Stomach (tissue), 9 donors: ENCODE data around the gene BTNL9. TPM values are rescaled to one million over a fixed set of nuclear protein-coding genes. Genes with fewer than 3 reads are reported as not detected.

Experiments
- DNase-seq, 2 donors: peaks; one replicate each; pipeline versions ENCODE4 v3.0.0 to v3.0.0-alpha.2; 2013 to 2019
- H3K27ac ChIP-seq, 5 donors: fragments of 200-600 bp in 4 of 5; sonication (generic) in 4 of 5; one replicate each; pipeline ENCODE4 v1.5.1; 2013 to 2019; ENCODE audit warnings: mild to moderate bottlenecking in 1 of 5, moderate library complexity in 1 of 5
- H3K27me3 ChIP-seq, 3 donors: fragments of 200-600 bp; sonication (generic); one replicate each; pipeline ENCODE4 v1.5.1; 2017 to 2019; ENCODE audit warnings: mixed run types in 1 of 3
- H3K36me3 ChIP-seq, 4 donors: fragments of 200-600 bp; sonication (generic); 1 replicate in 3 of 4; 2 replicates in 1 of 4; pipeline ENCODE4 v1.5.1; 2016 to 2019
- H3K4me1 ChIP-seq, 4 donors: fragments of 200-600 bp; sonication (generic); one replicate each; pipeline ENCODE4 v1.5.1; 2016 to 2019
- H3K4me3 ChIP-seq, 4 donors: fragments of 200-600 bp; sonication (generic) in 3 of 4; one replicate each; pipeline ENCODE4 v1.5.1; 2016 to 2019; ENCODE audit warnings: mild to moderate bottlenecking in 1 of 4
- H3K9me3 ChIP-seq, 4 donors: fragments of 200-600 bp; sonication (generic); one replicate each; pipeline ENCODE4 v1.5.1; 2016 to 2019
- CTCF ChIP-seq, 7 experiments: fragments of 450-650 bp in 4 of 7; fragments of 200-600 bp in 3 of 7; sonication (generic) in 3 of 7; IDR thresholded peaks; one replicate each; pipeline ENCODE4 v1.5.1; 2016 to 2019; ENCODE audit warnings: antibody characterized with exemption in 7 of 7, control low read depth in 2 of 7, mild to moderate bottlenecking in 1 of 7
- EP300 ChIP-seq: sonication (generic); formaldehyde crosslinking; IDR thresholded peaks from one replicate; pipeline ENCODE4 v1.6.1; 2017; ENCODE audit warnings: antibody characterized with exemption
- POLR2A ChIP-seq, 4 donors: fragments of 450-650 bp; IDR thresholded peaks; one replicate each; pipeline ENCODE4 v1.6.1; 2016; ENCODE audit warnings: antibody characterized with exemption in 4 of 4, control low read depth in 2 of 4, mild to moderate bottlenecking in 1 of 4, moderate library complexity in 1 of 4
- POLR2AphosphoS5 ChIP-seq, 3 donors: sonication (generic); formaldehyde crosslinking; IDR thresholded peaks; one replicate each; pipeline ENCODE4 v1.6.1; 2016; ENCODE audit warnings: antibody characterized with exemption in 3 of 3
- WGBS, 5 donors: extraction: QIAGEN DNeasy Blood & Tissue Kit in 3 of 5; methylation state at CpG; one replicate each; pipeline versions ENCODE4 v1.1.5 to v1.1.7; 2013 to 2018; 5-methylcytosine and 5-hydroxymethylcytosine counted together
- intact Hi-C: fragments of 100-400 bp; cut with DNase I; formaldehyde crosslinking; loops from one replicate; pipeline ENCODE4 v1.15.1; 2023; ENCODE audit warnings: low total_unique reads
- polyA plus RNA-seq, 3 donors: library from polyadenylated mRNA; stranded (reverse); fragments of 200-250 nt; gene quantifications; one replicate each; pipeline ENCODE4 v1.2.3, GENCODE V29; 2013
- total RNA-seq, 5 donors: library from RNA; depleted of rRNA; stranded (reverse); fragments of >200 nt; gene quantifications; one replicate each; pipeline versions ENCODE4 v1.1.0 to v1.2.3, GENCODE V29; 2014 to 2016
- donor health status: healthy with polysubstance abuse.
- donor health status: Bipolar disorder and iron deficiency.
- donor health status: healthy.

BTNL9 gene
- total and polyA plus RNA-seq, 8 donors: 3.5 to 108 (median 10.7) TPM

DNA sequence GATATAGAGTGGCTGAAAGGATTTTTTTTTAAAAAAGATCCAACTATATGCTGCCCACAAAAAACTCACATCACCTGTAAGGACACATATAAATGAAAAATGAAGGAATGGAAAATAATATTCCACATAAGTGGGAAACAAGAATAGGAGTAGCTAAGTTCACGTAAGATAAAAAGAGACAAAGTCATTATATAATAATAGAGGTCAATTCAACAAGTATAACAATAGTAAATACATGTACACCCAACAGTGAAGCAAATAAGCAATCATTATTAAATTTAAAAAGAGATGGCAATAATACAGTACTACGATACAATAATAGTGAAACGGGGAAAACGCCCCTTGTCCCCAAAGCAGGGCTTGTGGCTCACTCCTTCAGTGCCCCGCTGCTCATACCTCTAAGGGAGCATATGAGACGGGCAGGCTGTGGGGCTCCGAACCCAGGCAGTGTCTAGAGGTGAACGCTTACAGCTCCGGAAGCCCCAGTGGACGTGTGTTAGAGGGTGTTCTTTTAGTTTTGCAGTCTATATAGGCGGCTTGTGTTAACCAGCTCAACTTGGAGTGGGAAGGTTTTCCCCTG, 12.5 kb upstream of the BTNL9 start:
- DNase-seq: no peak
- H3K4me1 ChIP-seq: no peaks in the 10 kb centered on the region
- no peak overlapping the region for H3K4me3 ChIP-seq
- H3K9me3 ChIP-seq: peaks cover 0 to 26% (median 24%) of the 10 kb centered on the region in 4 donors
- 82 to 92% (median 88%) methylated on average over 11 of the region's 11 CpGs for WGBS, 5 donors
- intact Hi-C loops: no loop called here
- TF ChIP-seq POLR2AphosphoS5 (IDR thresholded peaks at IDR 0.05): no peak
- no peak for TF ChIP-seq EP300
- no peak for TF ChIP-seq POLR2A (IDR thresholded peaks at IDR 0.05)
- TF ChIP-seq CTCF (IDR thresholded peaks at IDR 0.05): no peak
- H3K36me3 ChIP-seq: no peaks in the 10 kb centered on the region
- H3K27me3 ChIP-seq: peaks cover 0 to 25% (median 0%) of the 10 kb centered on the region in 3 donors
- no peak overlapping the region for H3K27ac ChIP-seq

DNA sequence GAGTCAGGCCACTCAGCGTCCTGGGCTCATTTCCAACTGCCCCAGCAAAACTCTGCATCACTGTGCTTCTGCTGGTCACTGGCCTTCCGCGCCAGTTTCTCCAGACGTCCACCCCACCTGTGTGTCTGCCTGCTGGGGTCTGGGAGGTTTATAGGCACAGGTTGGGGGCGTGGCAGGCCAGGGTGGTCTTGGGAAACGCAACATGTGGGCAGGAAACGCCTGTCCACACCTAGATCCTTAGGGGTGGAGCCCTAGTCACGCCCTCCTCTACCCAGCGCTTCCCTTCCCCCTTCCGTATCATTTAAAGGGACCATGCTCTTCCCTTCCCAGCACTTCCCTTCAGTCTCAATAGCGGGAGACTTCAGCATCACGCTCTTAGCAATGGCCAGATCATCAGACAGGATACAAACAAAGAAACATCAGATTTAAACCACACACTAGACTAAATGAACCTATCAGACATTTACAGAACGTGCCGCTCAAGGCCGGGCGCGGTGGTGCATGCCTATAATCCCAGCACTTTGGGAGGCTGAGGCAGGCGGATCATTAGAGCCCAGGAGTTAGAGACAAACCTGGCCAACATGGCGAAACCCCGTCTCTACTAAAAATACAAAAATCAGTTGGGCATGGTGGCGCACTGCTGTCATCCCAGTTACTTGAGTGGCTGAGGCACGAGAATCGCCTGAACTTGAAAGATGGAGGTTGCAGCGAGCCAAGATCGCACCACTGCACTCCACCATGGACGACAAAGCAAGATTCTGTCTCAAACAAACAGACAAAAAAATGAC, 11.8 kb upstream of the BTNL9 start:
- 77 to 83% (median 79%) methylated on average over 24 to 26 of the region's 26 CpGs for WGBS, 5 donors
- TF ChIP-seq EP300 (no peak), CTCF (IDR thresholded peaks at IDR 0.05) (no peak), POLR2A (IDR thresholded peaks at IDR 0.05) (no peak), POLR2AphosphoS5 (IDR thresholded peaks at IDR 0.05) (no peak)
- intact Hi-C loops: no loop called here
- no peaks in the 10 kb centered on the region for H3K4me1 ChIP-seq
- no peak for DNase-seq
- H3K27me3 ChIP-seq: peaks cover 0 to 25% (median 0%) of the 10 kb centered on the region in 3 donors
- H3K9me3 ChIP-seq: peaks cover 0 to 28% (median 20%) of the 10 kb centered on the region in 4 donors
- H3K4me3 ChIP-seq: no peak overlapping the region
- no peaks in the 10 kb centered on the region for H3K36me3 ChIP-seq
- no peak overlapping the region for H3K27ac ChIP-seq

GRCh38 chr5:181031716-181032115, 8.3 kb upstream of the BTNL9 start:
- TF ChIP-seq CTCF (IDR thresholded peaks at IDR 0.05) (no peak), POLR2AphosphoS5 (IDR thresholded peaks at IDR 0.05) (no peak), EP300 (no peak), POLR2A (IDR thresholded peaks at IDR 0.05) (no peak)
- intact Hi-C loops: no loop called here
- H3K4me3 ChIP-seq: no peak overlapping the region
- no peaks in the 10 kb centered on the region for H3K4me1 ChIP-seq
- no peak overlapping the region for H3K27ac ChIP-seq
- 76 to 90% (median 86%) methylated on average over 3 of the region's 3 CpGs for WGBS, 5 donors
- H3K36me3 ChIP-seq: no peaks in the 10 kb centered on the region
- H3K9me3 ChIP-seq: peaks cover 0 to 12% (median 3%) of the 10 kb centered on the region in 4 donors
- peaks cover 0 to 26% (median 2%) of the 10 kb centered on the region in 3 donors for H3K27me3 ChIP-seq
- DNase-seq: no peak

- intact Hi-C loops: no loop called here
- Histone ChIP-seq H3K9me3 (peaks cover 0 to 12% (median 3%) of the 10 kb centered on the region in 4 donors), H3K4me1 (no peaks in the 10 kb centered on the region), H3K36me3 (no peaks in the 10 kb centered on the region), H3K4me3 (no peak overlapping the region), H3K27me3 (peaks cover 0 to 64% (median 10%) of the 10 kb centered on the region in 3 donors), H3K27ac (no peak overlapping the region)
- 74 to 77% (median 76%) methylated on average over 18 to 20 of the region's 20 CpGs for WGBS, 5 donors
- DNase-seq: no peak
- no peak for TF ChIP-seq POLR2A (IDR thresholded peaks at IDR 0.05)
- no peak for TF ChIP-seq EP300
- no peak for TF ChIP-seq CTCF (IDR thresholded peaks at IDR 0.05)
- TF ChIP-seq POLR2AphosphoS5 (IDR thresholded peaks at IDR 0.05): no peak
Measured at GRCh38 chr5:181035991-181036815, 3.9 kb upstream of the BTNL9 start.
